HCT116 (cell line): ENCODE data around the gene ANKRD13C.
A peak's percentile ranks its signal among the peaks of the same experiment; 100 is the strongest.

Experiments
- CEBPB ChIP-seq: IDR thresholded peaks from 2 replicates; pipeline ENCODE4 v1.6.1; 2012; ENCODE audit warnings: low read depth
- CTCF ChIP-seq, 3 experiments: fragments of 200-600 bp in 1 of 3; sonication (generic) in 1 of 3; IDR thresholded peaks in 2 of 3; conservative IDR thresholded peaks in 1 of 3; 2 replicates each; pipeline ENCODE4 v1.5.1; 2012 to 2017; ENCODE audit warnings: low read depth in 2 of 3, low read length in 2 of 3, antibody characterized with exemption in 1 of 3, borderline replicate concordance in 1 of 3, control low read depth in 1 of 3, mild to moderate bottlenecking in 1 of 3, mixed read lengths in 1 of 3, mixed run types in 1 of 3, moderate library complexity in 1 of 3; ENCODE audit not compliant: insufficient read depth in 1 of 3
- EZH2phosphoT487 ChIP-seq: fragments of 200-600 bp; IDR thresholded peaks from 2 replicates; pipeline ENCODE4 v1.6.1; 2018; ENCODE audit warnings: antibody characterized with exemption, borderline replicate concordance
- POLR2A ChIP-seq: IDR thresholded peaks from 2 replicates; pipeline ENCODE4 v1.7.0; 2011; ENCODE audit warnings: borderline replicate concordance; ENCODE audit not compliant: insufficient read depth, insufficient read length; ENCODE audit errors: extremely low read depth
- RAD21 ChIP-seq: IDR thresholded peaks from 2 replicates; pipeline ENCODE4 v1.6.1; 2012; ENCODE audit warnings: low read depth, mild to moderate bottlenecking
- SRF ChIP-seq: IDR thresholded peaks from 2 replicates; pipeline ENCODE4 v1.6.1; 2012; ENCODE audit warnings: low read depth
- YY1 ChIP-seq: IDR thresholded peaks from 2 replicates; pipeline ENCODE4 v1.6.1; 2011; ENCODE audit warnings: low read length, low read depth, moderate library complexity, mild to moderate bottlenecking; ENCODE audit not compliant: insufficient replicate concordance; ENCODE audit errors: extremely low read depth
- TF ChIP-seq, protein P1 (sequence below): IDR thresholded peaks from 2 replicates; pipeline ENCODE4 v1.6.1; 2012; ENCODE audit warnings: low read depth
- TF ChIP-seq, protein P2 (sequence below): IDR thresholded peaks from 2 replicates; pipeline ENCODE4 v1.6.1; 2011; ENCODE audit warnings: mild to moderate bottlenecking, low read length, moderate library complexity; ENCODE audit not compliant: insufficient replicate concordance; ENCODE audit errors: extremely low read depth

- TF ChIP-seq SRF (no peak), CTCF (IDR thresholded peaks at IDR 0.05 in 2 of 3, conservative IDR thresholded peaks at IDR 0.05 in 1 of 3; ENCODE audit: borderline replicate concordance in 1 of 3, insufficient read depth in 1 of 3, low read depth in 2 of 3, low read length in 2 of 3) (peak; percentile 11 to 45 (median 14); a peak in 2 of 6 replicates), YY1 (no peak), CEBPB (no peak), POLR2A (no peak), RAD21 (peak; percentile 26; the same call in 1 of the 2 replicates), EZH2phosphoT487 (no peak)
- TF ChIP-seq, protein P1, sequence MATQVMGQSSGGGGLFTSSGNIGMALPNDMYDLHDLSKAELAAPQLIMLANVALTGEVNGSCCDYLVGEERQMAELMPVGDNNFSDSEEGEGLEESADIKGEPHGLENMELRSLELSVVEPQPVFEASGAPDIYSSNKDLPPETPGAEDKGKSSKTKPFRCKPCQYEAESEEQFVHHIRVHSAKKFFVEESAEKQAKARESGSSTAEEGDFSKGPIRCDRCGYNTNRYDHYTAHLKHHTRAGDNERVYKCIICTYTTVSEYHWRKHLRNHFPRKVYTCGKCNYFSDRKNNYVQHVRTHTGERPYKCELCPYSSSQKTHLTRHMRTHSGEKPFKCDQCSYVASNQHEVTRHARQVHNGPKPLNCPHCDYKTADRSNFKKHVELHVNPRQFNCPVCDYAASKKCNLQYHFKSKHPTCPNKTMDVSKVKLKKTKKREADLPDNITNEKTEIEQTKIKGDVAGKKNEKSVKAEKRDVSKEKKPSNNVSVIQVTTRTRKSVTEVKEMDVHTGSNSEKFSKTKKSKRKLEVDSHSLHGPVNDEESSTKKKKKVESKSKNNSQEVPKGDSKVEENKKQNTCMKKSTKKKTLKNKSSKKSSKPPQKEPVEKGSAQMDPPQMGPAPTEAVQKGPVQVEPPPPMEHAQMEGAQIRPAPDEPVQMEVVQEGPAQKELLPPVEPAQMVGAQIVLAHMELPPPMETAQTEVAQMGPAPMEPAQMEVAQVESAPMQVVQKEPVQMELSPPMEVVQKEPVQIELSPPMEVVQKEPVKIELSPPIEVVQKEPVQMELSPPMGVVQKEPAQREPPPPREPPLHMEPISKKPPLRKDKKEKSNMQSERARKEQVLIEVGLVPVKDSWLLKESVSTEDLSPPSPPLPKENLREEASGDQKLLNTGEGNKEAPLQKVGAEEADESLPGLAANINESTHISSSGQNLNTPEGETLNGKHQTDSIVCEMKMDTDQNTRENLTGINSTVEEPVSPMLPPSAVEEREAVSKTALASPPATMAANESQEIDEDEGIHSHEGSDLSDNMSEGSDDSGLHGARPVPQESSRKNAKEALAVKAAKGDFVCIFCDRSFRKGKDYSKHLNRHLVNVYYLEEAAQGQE, result no peak
- TF ChIP-seq, protein P2, sequence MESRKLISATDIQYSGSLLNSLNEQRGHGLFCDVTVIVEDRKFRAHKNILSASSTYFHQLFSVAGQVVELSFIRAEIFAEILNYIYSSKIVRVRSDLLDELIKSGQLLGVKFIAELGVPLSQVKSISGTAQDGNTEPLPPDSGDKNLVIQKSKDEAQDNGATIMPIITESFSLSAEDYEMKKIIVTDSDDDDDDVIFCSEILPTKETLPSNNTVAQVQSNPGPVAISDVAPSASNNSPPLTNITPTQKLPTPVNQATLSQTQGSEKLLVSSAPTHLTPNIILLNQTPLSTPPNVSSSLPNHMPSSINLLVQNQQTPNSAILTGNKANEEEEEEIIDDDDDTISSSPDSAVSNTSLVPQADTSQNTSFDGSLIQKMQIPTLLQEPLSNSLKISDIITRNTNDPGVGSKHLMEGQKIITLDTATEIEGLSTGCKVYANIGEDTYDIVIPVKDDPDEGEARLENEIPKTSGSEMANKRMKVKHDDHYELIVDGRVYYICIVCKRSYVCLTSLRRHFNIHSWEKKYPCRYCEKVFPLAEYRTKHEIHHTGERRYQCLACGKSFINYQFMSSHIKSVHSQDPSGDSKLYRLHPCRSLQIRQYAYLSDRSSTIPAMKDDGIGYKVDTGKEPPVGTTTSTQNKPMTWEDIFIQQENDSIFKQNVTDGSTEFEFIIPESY, result no peak
Measured at GRCh38 chr1:70314706-70315304, 39.7 kb downstream of the ANKRD13C start.
